Measurements from ENCODE around the gene ATOSA. TPM values are rescaled to one million over a fixed set of nuclear protein-coding genes. Genes with fewer than 3 reads are reported as not detected.

ATOSA gene, protein sequence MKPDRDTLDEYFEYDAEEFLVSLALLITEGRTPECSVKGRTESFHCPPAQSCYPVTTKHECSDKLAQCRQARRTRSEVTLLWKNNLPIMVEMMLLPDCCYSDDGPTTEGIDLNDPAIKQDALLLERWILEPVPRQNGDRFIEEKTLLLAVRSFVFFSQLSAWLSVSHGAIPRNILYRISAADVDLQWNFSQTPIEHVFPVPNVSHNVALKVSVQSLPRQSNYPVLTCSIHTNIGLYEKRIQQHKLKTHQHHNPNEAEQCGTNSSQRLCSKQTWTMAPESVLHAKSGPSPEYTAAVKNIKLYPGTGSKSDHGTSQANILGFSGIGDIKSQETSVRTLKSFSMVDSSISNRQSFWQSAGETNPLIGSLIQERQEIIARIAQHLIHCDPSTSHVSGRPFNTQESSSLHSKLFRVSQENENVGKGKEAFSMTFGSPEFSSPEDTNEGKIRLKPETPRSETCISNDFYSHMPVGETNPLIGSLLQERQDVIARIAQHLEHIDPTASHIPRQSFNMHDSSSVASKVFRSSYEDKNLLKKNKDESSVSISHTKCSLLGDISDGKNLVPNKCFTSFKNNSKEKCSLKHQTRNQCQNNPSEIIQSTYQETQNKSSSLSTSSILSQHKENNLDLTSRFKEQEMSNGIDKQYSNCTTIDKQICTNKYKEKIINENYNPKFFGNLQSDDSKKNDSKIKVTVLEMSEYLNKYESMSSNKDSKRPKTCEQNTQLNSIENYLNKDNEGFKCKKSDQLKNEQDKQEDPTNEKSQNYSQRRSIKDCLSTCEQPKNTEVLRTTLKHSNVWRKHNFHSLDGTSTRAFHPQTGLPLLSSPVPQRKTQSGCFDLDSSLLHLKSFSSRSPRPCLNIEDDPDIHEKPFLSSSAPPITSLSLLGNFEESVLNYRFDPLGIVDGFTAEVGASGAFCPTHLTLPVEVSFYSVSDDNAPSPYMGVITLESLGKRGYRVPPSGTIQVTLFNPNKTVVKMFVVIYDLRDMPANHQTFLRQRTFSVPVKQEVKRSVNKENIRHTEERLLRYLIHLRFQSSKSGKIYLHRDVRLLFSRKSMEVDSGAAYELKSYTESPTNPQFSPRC
- total RNA-seq = 10 to 100 TPM; 34.1 to 42.0 TPM

DNA sequence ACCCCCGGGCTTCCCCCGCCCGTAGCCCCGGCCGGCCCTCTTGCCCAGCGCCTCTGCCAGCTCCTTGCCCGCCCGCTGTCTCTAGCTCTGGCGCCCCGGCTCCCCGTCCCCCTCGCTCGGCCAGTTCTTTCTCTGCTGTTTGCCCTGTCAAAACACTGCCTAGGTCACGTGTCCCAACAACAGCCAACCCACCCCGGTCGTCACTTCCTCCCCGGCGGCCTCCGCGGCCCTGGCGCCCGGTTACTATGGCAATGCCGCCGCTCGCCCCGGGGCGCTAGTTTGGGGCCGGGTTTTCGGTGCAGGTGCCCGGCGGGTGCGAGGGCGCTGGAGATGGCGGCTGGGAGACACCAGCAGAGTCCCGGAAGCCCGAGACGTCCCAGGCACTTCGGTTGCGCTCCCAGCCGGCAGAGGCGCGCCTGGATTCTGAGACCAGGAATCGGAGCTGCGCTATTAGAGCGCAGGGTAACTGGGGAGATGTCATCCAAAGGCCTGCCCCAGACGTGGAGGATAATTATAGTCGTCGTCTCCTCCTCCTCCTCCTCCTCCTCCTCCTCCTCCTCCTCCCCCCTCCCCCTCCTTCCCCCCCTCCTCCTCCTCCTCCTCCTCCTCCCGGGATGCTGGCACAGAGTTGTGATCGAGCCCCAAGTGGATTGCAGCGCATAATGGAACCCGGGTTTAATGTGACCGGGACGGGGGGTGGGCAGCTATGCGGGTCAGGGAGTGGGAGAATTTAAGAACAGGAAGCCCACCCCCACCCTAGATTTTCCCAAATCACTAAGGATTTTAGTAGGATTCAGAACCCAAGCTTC is at the start of gene ATOSA:
ATOSA (minus strand) TSS at position 157 of the 809 bp plus-strand sequence. CDS start 1,367 bp downstream, outside the sequence.
- H3K4me3 Mint-ChIP-seq = peak within 1 kb of the TSS; percentile 95
- ATAC-seq = peak; percentile 93 to 96
- H3K4me1 Mint-ChIP-seq (ENCODE audit: low read depth in 2 of 2) = peaks cover 28 to 47% of the 10 kb centered on the region in 2 donors
- H3K36me3 Mint-ChIP-seq = no peaks in the 10 kb centered on the region
- H3K27ac Mint-ChIP-seq = peak within 1 kb of the TSS; percentile 92 to 96
- H3K9me3 Mint-ChIP-seq = no peaks in the 10 kb centered on the region
- DNase-seq (ENCODE audit: low spot score) = peak; percentile 93
- no peaks in the 10 kb centered on the region for H3K27me3 Mint-ChIP-seq

DNA sequence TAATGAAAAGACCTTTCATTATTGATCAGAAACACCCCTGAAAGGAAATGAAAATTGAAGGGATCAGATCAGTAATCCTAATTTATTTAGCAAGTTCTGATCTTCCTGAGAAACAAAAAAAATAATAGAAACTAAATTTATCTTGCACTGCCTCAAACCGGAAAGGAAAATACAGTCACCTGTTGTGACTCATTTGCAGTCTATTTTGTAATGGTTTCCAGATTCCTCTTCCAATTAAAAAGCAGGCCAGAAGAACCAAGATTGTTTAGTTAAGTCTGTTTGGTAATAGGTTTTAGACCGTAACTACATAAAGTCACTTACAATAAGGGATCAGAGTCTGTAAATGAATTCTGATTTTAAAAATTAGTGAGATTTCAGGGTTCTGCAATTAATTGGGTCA is 49.7 kb upstream of the ATOSA start:
- no peak overlapping the region for H3K4me3 Mint-ChIP-seq
- DNase-seq (ENCODE audit: low spot score) (no peak), ATAC-seq (no peak)
- no peaks in the 10 kb centered on the region for H3K36me3 Mint-ChIP-seq
- H3K27ac Mint-ChIP-seq = no peak overlapping the region
- H3K27me3 Mint-ChIP-seq = peaks cover 2 to 6% of the 10 kb centered on the region in 2 donors
- peaks cover 6% of the 10 kb centered on the region in 2 donors for H3K4me1 Mint-ChIP-seq (ENCODE audit: low read depth in 2 of 2)
- H3K9me3 Mint-ChIP-seq = no peaks in the 10 kb centered on the region

DNA sequence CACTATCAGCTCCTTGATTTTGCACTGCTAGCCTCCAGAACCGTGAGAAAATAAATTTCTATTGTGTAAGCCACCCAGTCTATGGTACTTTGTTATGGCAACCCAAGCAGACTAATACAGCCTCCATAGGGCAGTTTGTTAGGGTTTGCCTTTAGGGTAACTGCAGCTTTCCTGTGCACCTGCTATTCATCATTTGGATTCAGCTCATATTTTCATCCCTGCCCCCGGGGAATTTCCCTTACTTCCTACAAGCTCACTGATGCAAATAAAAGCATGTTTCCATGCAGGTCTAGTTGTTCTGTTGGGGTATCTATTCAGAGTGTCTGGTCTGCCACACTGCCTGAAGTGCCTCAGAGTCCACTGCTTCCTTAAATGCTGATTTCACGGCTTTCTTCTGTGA is 48.6 kb upstream of the ATOSA start:
- Mint-ChIP-seq H3K9me3 (no peaks in the 10 kb centered on the region), H3K4me1 (ENCODE audit: low read depth in 2 of 2) (peaks cover 6% of the 10 kb centered on the region in 2 donors), H3K4me3 (no peak overlapping the region), H3K27ac (no peak overlapping the region), H3K27me3 (peaks cover 2 to 11% of the 10 kb centered on the region in 2 donors), H3K36me3 (no peaks in the 10 kb centered on the region)
- DNase-seq (ENCODE audit: low spot score) (no peak), ATAC-seq (no peak)

DNA sequence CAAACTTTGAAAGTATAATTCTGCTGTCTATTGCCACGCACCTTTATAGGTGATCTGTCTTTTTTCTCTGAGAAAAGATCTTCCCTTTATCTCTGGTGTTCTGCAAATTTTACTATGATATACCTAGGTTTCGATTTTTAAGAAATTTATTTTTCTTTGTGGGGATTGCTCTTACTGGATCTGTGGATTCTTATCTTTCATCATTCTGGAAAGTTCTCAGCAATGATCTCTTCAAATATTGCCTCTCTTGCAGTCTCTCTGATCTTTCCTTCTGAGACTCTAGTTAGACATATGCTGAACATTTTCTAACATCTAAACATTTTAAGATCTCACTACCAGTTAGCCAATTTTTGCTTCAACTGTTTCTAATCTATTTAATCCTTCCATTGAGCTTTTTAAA is 47.0 kb upstream of the ATOSA start:
- Mint-ChIP-seq H3K27me3 (peaks cover 2 to 14% of the 10 kb centered on the region in 2 donors), H3K9me3 (no peaks in the 10 kb centered on the region), H3K36me3 (no peaks in the 10 kb centered on the region), H3K4me3 (no peak overlapping the region), H3K27ac (no peak overlapping the region), H3K4me1 (ENCODE audit: low read depth in 2 of 2) (peaks cover 6% of the 10 kb centered on the region in 2 donors)
- DNase-seq (ENCODE audit: low spot score) = no peak
- no peak for ATAC-seq

DNA sequence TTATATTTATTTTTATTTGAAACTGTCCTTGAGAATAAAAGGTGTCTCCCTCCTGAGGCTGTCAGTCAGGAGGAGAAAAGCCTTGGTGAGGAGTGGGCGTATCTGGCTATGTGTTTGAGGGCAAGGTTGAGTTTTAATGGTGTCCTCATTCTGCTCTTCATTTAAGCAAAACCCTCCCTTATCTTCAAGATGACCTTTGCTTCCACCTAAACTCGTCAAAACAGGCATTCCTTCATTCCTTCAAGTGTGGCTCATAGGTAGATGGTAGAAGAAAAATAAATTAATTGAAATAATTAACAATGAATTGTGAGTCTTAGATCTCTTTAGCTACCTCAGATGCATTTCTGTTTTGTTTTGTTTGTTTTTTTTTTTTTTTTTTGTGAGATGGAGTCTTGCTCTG is 39.4 kb upstream of the ATOSA start:
- Mint-ChIP-seq H3K9me3 (no peaks in the 10 kb centered on the region), H3K4me3 (no peak overlapping the region), H3K27ac (no peak overlapping the region), H3K27me3 (peaks cover 2 to 7% of the 10 kb centered on the region in 2 donors), H3K4me1 (ENCODE audit: low read depth in 2 of 2) (no peaks in the 10 kb centered on the region), H3K36me3 (no peaks in the 10 kb centered on the region)
- ATAC-seq (no peak), DNase-seq (ENCODE audit: low spot score) (no peak)

DNA sequence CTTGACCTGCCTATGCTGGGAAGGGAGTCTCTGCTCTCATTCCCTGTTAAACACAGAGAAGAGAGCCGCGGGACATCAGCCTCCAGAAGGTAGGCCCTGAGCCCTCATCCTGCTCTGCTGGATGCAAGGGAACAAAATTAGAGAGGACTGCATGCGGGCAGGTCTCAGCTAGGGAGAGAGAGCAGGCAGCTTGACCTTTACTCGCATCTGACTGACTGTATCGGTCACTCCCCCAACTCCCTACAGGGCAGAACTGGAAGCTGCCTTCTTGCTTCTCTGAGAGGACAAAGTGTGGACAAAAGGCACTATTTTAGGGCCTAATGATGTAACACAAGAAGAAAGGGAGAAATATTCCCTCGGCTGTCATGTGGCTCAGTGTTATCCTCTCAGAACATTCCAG is 38.7 kb upstream of the ATOSA start:
- H3K9me3 Mint-ChIP-seq = no peaks in the 10 kb centered on the region
- H3K27me3 Mint-ChIP-seq = peaks cover 2 to 4% of the 10 kb centered on the region in 2 donors

DNA sequence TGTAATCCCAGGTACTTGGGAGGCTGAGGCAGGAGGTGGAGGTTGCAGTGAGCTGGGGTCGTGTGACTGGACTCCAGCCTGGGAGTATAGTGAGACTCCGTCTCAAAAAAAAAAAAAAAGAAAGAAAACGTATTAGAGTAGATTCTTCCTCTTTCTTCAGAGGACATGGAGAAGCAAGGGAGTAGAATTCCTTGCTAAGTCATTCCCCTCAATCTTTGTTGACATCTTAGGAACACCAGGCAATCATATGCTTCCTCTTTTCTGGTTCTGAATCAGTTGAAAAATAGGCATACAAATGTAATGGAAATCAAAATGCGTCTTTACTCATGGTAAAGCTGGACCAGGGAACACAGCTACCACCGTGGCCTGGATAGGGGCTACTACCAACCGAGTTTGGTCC is 38.3 kb upstream of the ATOSA start:
- ATAC-seq = no peak
- no peak overlapping the region for H3K27ac Mint-ChIP-seq
- H3K9me3 Mint-ChIP-seq = no peaks in the 10 kb centered on the region
- H3K27me3 Mint-ChIP-seq = peaks cover 0 to 2% of the 10 kb centered on the region in 2 donors
- no peak for DNase-seq (ENCODE audit: low spot score)
- H3K4me3 Mint-ChIP-seq = no peak overlapping the region
- no peaks in the 10 kb centered on the region for H3K36me3 Mint-ChIP-seq
- no peaks in the 10 kb centered on the region for H3K4me1 Mint-ChIP-seq (ENCODE audit: low read depth in 2 of 2)

More for the DNA sequence above, 38.7 kb upstream of the ATOSA start:
- Mint-ChIP-seq H3K4me1 (ENCODE audit: low read depth in 2 of 2) (no peaks in the 10 kb centered on the region), H3K36me3 (no peaks in the 10 kb centered on the region), H3K4me3 (no peak overlapping the region), H3K27ac (no peak overlapping the region)
- peak in 1 of 2 donors; percentile 41 for ATAC-seq
- no peak for DNase-seq (ENCODE audit: low spot score)

DNA sequence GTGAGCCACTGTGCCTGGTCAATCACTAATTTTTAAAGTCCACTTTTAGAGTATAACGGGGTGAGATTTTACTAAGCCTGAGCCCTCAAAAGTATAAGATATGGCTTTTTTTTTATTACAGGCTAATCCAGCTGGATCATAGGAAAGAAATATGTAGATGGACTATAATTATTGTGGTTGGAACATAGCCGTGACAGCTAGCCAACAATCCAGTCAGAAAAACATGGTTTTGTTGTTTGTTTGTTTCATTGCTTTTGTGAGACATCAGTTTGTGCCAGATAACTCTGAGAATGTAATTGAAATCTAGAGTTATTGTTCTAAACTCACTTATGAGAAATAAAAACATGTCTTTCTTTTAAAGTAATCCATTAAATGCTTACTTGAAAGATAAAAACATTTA is 37.3 kb upstream of the ATOSA start:
- no peak overlapping the region for H3K27ac Mint-ChIP-seq
- H3K4me3 Mint-ChIP-seq = no peak overlapping the region
- ATAC-seq (no peak), DNase-seq (ENCODE audit: low spot score) (no peak)
- no peaks in the 10 kb centered on the region for H3K9me3 Mint-ChIP-seq
- no peaks in the 10 kb centered on the region for H3K4me1 Mint-ChIP-seq (ENCODE audit: low read depth in 2 of 2)
- H3K36me3 Mint-ChIP-seq = no peaks in the 10 kb centered on the region
- H3K27me3 Mint-ChIP-seq = peaks cover 0 to 2% of the 10 kb centered on the region in 2 donors

DNA sequence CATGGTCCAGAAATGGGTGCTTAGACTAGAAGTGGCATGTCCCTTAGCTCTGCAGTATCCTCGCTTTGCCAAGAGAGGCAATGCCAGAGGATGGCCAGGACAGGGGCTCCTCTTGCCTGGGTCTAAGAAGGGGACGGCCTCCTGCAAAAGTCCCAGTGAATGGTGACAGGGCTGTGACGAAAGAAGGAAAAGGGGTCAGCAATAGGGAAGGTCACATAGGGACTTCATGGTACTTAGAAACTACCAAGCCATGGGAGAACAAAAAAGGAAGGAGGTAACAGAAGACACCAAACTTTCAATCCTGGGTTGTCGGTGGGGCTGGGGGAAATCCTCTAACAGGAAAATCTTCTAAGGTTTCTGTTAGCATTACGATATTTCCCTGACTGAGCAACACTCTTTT is 36.2 kb upstream of the ATOSA start:
- Mint-ChIP-seq H3K27ac (no peak overlapping the region), H3K27me3 (peaks cover 0 to 2% of the 10 kb centered on the region in 2 donors), H3K9me3 (no peaks in the 10 kb centered on the region), H3K4me3 (no peak overlapping the region), H3K36me3 (no peaks in the 10 kb centered on the region), H3K4me1 (ENCODE audit: low read depth in 2 of 2) (no peaks in the 10 kb centered on the region)
- ATAC-seq (no peak), DNase-seq (ENCODE audit: low spot score) (no peak)

DNA sequence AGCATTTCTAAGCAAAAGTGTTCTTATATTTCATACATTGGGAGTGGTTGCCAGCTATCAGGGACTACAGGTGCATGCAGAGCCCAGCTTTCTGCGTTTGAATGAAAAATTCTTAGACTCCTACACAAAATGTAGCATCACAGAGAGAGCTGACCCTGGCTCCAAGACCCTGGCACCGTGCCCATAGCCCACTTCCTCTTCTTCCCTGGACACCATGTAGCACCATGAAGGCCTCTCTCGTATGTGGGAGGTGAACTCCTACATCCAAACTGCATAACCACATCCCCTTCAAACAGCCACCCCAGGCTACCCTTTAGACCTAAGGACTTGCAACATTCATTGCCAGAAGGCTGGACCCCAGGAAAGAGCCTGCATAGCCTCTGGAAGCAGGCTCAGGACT is 35.8 kb upstream of the ATOSA start:
- peaks cover 0 to 2% of the 10 kb centered on the region in 2 donors for H3K27me3 Mint-ChIP-seq
- no peak overlapping the region for H3K27ac Mint-ChIP-seq
- H3K4me3 Mint-ChIP-seq = no peak overlapping the region
- DNase-seq (ENCODE audit: low spot score) = no peak
- ATAC-seq = no peak
- no peaks in the 10 kb centered on the region for H3K36me3 Mint-ChIP-seq
- no peaks in the 10 kb centered on the region for H3K9me3 Mint-ChIP-seq
- H3K4me1 Mint-ChIP-seq (ENCODE audit: low read depth in 2 of 2) = no peaks in the 10 kb centered on the region

DNA sequence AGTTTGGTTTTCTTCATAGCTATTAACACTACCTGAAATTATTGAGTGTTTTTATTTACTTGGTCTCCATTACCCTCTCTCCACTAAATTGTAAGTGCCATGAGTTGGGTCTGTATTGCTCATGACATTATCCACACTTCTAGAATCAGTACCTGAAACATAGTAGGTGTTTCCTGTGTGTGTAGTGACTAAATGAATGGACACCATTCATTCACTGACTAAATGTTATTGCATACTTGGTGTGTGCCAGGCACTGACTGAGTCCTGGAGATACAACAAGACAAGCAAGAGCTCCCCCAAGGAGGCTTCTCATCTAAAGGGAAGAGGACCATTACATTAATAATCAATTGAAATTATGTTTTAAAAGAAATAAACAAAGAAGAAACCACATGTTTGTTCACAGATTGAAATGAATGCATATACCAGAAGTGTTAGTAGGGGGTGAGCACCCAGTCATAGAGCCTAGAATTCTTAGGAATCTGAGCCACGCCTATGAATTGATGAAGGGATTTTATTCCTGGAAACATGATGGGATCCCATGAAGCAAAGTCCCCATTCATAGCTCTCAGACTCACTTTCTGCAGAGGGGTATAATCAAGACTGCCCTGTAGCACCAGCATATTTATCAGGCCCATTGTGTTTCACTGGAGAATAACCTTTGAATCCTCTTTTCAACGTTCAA is 31.7 kb upstream of the ATOSA start:
- H3K4me3 Mint-ChIP-seq = no peak overlapping the region
- no peak for ATAC-seq
- DNase-seq (ENCODE audit: low spot score) = no peak
- H3K4me1 Mint-ChIP-seq (ENCODE audit: low read depth in 2 of 2) = no peaks in the 10 kb centered on the region
- no peak overlapping the region for H3K27ac Mint-ChIP-seq
- no peaks in the 10 kb centered on the region for H3K36me3 Mint-ChIP-seq
- H3K9me3 Mint-ChIP-seq = no peaks in the 10 kb centered on the region
- peaks cover 6 to 9% of the 10 kb centered on the region in 2 donors for H3K27me3 Mint-ChIP-seq

DNA sequence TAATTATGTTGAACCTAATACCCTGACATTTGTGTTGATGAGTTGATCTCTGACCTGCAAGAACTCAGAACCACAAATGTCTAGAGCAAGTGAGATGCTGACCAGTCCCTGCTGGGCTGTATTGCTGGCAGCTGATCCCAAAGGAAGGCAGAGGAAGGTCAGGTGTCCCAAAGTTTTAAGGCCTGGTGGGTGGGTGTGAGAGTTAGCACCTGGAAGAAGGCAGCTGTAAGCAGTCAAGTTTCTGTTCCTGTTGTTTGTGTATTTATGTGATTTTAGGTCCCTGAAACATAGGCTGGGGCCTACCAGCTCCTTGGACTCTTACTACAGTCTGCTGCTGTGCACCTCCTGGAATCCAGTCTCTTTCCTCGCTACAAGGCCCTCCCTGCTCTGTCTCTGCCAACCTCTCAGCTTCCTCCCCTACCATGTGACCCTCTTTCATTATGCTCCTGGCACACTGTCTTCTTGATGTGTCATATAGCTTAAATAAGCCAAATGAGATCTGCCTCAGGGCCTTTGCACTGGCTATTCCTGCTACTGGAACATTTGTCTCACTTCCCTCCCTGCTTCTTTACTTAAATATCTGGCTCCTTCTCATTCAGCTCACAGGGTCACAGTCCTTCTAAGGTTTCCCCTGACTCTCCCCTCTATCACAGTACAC is 31.0 kb upstream of the ATOSA start:
- no peaks in the 10 kb centered on the region for H3K4me1 Mint-ChIP-seq (ENCODE audit: low read depth in 2 of 2)
- no peak for ATAC-seq
- DNase-seq (ENCODE audit: low spot score) = no peak
- peaks cover 6 to 9% of the 10 kb centered on the region in 2 donors for H3K27me3 Mint-ChIP-seq
- H3K27ac Mint-ChIP-seq = no peak overlapping the region
- H3K9me3 Mint-ChIP-seq = no peaks in the 10 kb centered on the region
- no peaks in the 10 kb centered on the region for H3K36me3 Mint-ChIP-seq
- H3K4me3 Mint-ChIP-seq = no peak overlapping the region
